A549 (cell line): ENCODE measurements around the gene CDKN2AIPNL. TPM values are rescaled to one million over a fixed set of nuclear protein-coding genes. Genes with fewer than 3 reads are reported as not detected.

Experiments used
- ATAC-seq, 2 experiments: fragments of 200-7000 bp in 1 of 2; fragments of >200 bp in 1 of 2; cut with Nextera tagmentation in 1 of 2; cut with Tn5 transposase in 1 of 2; 3 replicates each; pipeline versions ENCODE4 v1.8.0 to v1.9.1; 2018 to 2020; ENCODE audit warnings: mild to moderate bottlenecking in 1 of 2, moderate library complexity in 1 of 2
- CTCF ChIA-PET: fragments of 300-600 bp; sonication (Branson Sonifier 250); formaldehyde crosslinking; extraction: SDS; loops from one replicate; lab custom pipeline; 2021; ENCODE audit warnings: antibody characterized with exemption, inconsistent platforms; lab: Yijun Ruan, JAX
- POLR2A ChIA-PET: fragments of 350-600 bp; formaldehyde crosslinking; extraction: SDS; loops from one replicate; lab custom pipeline; 2021; ENCODE audit warnings: antibody characterized with exemption, inconsistent platforms; lab: Yijun Ruan, JAX
- DNase-seq, 2 experiments: peaks; one replicate each; pipeline versions ENCODE4 v3.0.0 to v3.0.0-alpha.2; 2011 to 2016; ENCODE audit warnings: low read depth in 1 of 2, low spot score in 1 of 2
- FAIRE-seq: peaks from 2 replicates; lab custom pipeline; 2011; peaks lifted over from hg19 to GRCh38; lab: Jason Lieb, UNC
- H3K27ac ChIP-seq, 2 experiments: fragments of >200 bp; sonication (Bioruptor Twin); formaldehyde crosslinking; 3 replicates each; pipeline ENCODE4 v1.5.1; 2016 to 2017
- H3K4me1 ChIP-seq: fragments of >200 bp; sonication (Bioruptor Twin); formaldehyde crosslinking; 3 replicates; pipeline ENCODE4 v1.6.1; 2016
- H3K4me2 ChIP-seq: fragments of >200 bp; sonication (Bioruptor Twin); formaldehyde crosslinking; 3 replicates; pipeline ENCODE4 v1.6.1; 2016
- H3K4me3 ChIP-seq: fragments of >200 bp; sonication (Bioruptor Twin); formaldehyde crosslinking; 3 replicates; pipeline ENCODE4 v1.5.1; 2016
- H3K9me3 ChIP-seq: fragments of >200 bp; sonication (Bioruptor Twin); formaldehyde crosslinking; 3 replicates; pipeline ENCODE4 v1.6.1; 2016
- BHLHE40 ChIP-seq: IDR thresholded peaks from 2 replicates; pipeline ENCODE4 v1.6.1; 2012; ENCODE audit warnings: low read depth, low read length, inconsistent platforms
- CBX2 ChIP-seq: fragments of 200-600 bp; sonication (generic); IDR thresholded peaks from 2 replicates; pipeline ENCODE4 v1.6.1; 2016; ENCODE audit warnings: low read depth, mild to moderate bottlenecking, borderline replicate concordance
- CBX8 ChIP-seq: fragments of 200-600 bp; sonication (generic); IDR thresholded peaks from 2 replicates; pipeline ENCODE4 v1.6.1; 2016
- CHD2 ChIP-seq: fragments of 150-350 bp; IDR thresholded peaks from 2 replicates; pipeline ENCODE4 v1.6.1; 2014; ENCODE audit warnings: low read length; ENCODE audit not compliant: partially characterized antibody
- CHD4 ChIP-seq: fragments of 200-600 bp; sonication (generic); IDR thresholded peaks from 2 replicates; pipeline ENCODE4 v1.6.1; 2016; ENCODE audit warnings: antibody characterized with exemption, mild to moderate bottlenecking, borderline replicate concordance
- EHMT2 ChIP-seq: fragments of 200-600 bp; sonication (generic); IDR thresholded peaks from 2 replicates; pipeline ENCODE4 v1.6.1; 2016; ENCODE audit warnings: antibody characterized with exemption, low read depth, mild to moderate bottlenecking, moderate library complexity
- EP300 ChIP-seq, 2 experiments: fragments of >200 bp; sonication (Bioruptor Twin); formaldehyde crosslinking; IDR thresholded peaks; 2 replicates in 1 of 2; 3 replicates in 1 of 2; pipeline ENCODE4 v1.6.1; 2016 to 2017
- FOSL2 ChIP-seq, 2 experiments: fragments of 450-650 bp in 1 of 2; fragments of >200 bp in 1 of 2; sonication (Bioruptor Twin) in 1 of 2; formaldehyde crosslinking; IDR thresholded peaks; 2 replicates each; pipeline versions ENCODE4 v1.5.0 to v1.6.1; 2016 to 2020; ENCODE audit warnings: mild to moderate bottlenecking in 1 of 2, moderate library complexity in 1 of 2
- GATA3 ChIP-seq: IDR thresholded peaks from 2 replicates; pipeline ENCODE4 v1.6.1; 2012; ENCODE audit warnings: borderline replicate concordance
- HDAC2 ChIP-seq: fragments of 200-600 bp; sonication (generic); IDR thresholded peaks from 2 replicates; pipeline ENCODE4 v1.6.1; 2016
- HEYL ChIP-seq: fragments of 250-450 bp; sonication (Bioruptor Pico); IDR thresholded peaks from 2 replicates; pipeline ENCODE4 v1.8.0; 2021; ENCODE audit warnings: mild to moderate bottlenecking, moderate library complexity
- HOXB5 ChIP-seq: fragments of 250-450 bp; sonication (Bioruptor Pico); IDR thresholded peaks from 2 replicates; pipeline ENCODE4 v1.5.0; 2020; ENCODE audit warnings: mild to moderate bottlenecking, moderate library complexity
- JUN ChIP-seq, 2 experiments: fragments of >200 bp; sonication (Bioruptor Twin); formaldehyde crosslinking; IDR thresholded peaks; 2 replicates in 1 of 2; 3 replicates in 1 of 2; pipeline ENCODE4 v1.6.1; 2016 to 2017
- JUNB ChIP-seq: fragments of >200 bp; sonication (Bioruptor Twin); formaldehyde crosslinking; IDR thresholded peaks from 2 replicates; pipeline ENCODE4 v1.6.1; 2016
- KDM1A ChIP-seq: fragments of 200-600 bp; sonication (generic); IDR thresholded peaks from 2 replicates; pipeline ENCODE4 v1.6.1; 2016; ENCODE audit warnings: low read depth, mild to moderate bottlenecking
- KDM5A ChIP-seq: fragments of 200-600 bp; sonication (generic); IDR thresholded peaks from 2 replicates; pipeline ENCODE4 v1.6.1; 2016; ENCODE audit warnings: antibody characterized with exemption, mild to moderate bottlenecking
- MAFK ChIP-seq: fragments of 450-650 bp; IDR thresholded peaks from 2 replicates; pipeline ENCODE4 v1.6.1; 2014; ENCODE audit not compliant: partially characterized antibody
- MAZ ChIP-seq: fragments of 150-350 bp; IDR thresholded peaks from 2 replicates; pipeline ENCODE4 v1.6.1; 2014; ENCODE audit warnings: antibody characterized with exemption, low read depth, low read length, borderline replicate concordance
- MYC ChIP-seq: IDR thresholded peaks from 2 replicates; pipeline ENCODE4 v1.6.1; 2012; ENCODE audit warnings: mild to moderate bottlenecking, inconsistent platforms, low read length, improper control_type of control experiment, borderline replicate concordance
- NFE2L2 ChIP-seq: fragments of 150-350 bp; conservative IDR thresholded peaks from 2 replicates; pipeline ENCODE4 v1.6.1; 2014; ENCODE audit warnings: low read length
- NPAS2 ChIP-seq: fragments of 250-450 bp; sonication (Bioruptor Pico); IDR thresholded peaks from 2 replicates; pipeline ENCODE4 v1.8.0; 2022; ENCODE audit warnings: mild to moderate bottlenecking, moderate library complexity, borderline replicate concordance
- PHF8 ChIP-seq: fragments of 200-600 bp; sonication (generic); IDR thresholded peaks from 2 replicates; pipeline ENCODE4 v1.6.1; 2016; ENCODE audit warnings: low read depth, mild to moderate bottlenecking, antibody characterized with exemption, moderate library complexity, borderline replicate concordance
- POLR2A ChIP-seq: IDR thresholded peaks from 2 replicates; pipeline ENCODE4 v1.6.1; 2012; ENCODE audit warnings: mild to moderate bottlenecking, low read length
- RARB ChIP-seq: fragments of 250-450 bp; sonication (Bioruptor Pico); IDR thresholded peaks from 2 replicates; pipeline ENCODE4 v1.8.0; 2021; ENCODE audit warnings: mild to moderate bottlenecking, moderate library complexity
- RCOR1 ChIP-seq: fragments of 150-350 bp; IDR thresholded peaks from 2 replicates; pipeline ENCODE4 v1.6.1; 2014; ENCODE audit warnings: antibody characterized with exemption, low read length, low read depth
- RFX5 ChIP-seq: fragments of 450-650 bp; IDR thresholded peaks from 2 replicates; pipeline ENCODE4 v1.7.1; 2014; ENCODE audit warnings: antibody characterized with exemption, mild to moderate bottlenecking, moderate library complexity
- RNF2 ChIP-seq: fragments of 200-600 bp; sonication (generic); IDR thresholded peaks from 2 replicates; pipeline ENCODE4 v1.6.1; 2016; ENCODE audit warnings: low read depth, mild to moderate bottlenecking, antibody characterized with exemption, moderate library complexity, borderline replicate concordance
- SREBF2 ChIP-seq: fragments of 450-650 bp; IDR thresholded peaks from 2 replicates; pipeline ENCODE4 v1.6.1; 2014; ENCODE audit warnings: mild to moderate bottlenecking, moderate library complexity
- TFCP2L1 ChIP-seq: fragments of 250-450 bp; sonication (Bioruptor Pico); IDR thresholded peaks from 2 replicates; pipeline ENCODE4 v1.5.0; 2021; ENCODE audit warnings: mild to moderate bottlenecking
- TP53 ChIP-seq: fragments of 250-450 bp; sonication (Bioruptor Pico); IDR thresholded peaks from 2 replicates; pipeline ENCODE4 v1.5.0; 2021; ENCODE audit warnings: mild to moderate bottlenecking, moderate library complexity
- ZC3H11A ChIP-seq: fragments of 450-650 bp; IDR thresholded peaks from 2 replicates; pipeline ENCODE4 v1.6.1; 2014; ENCODE audit warnings: antibody characterized with exemption, mild to moderate bottlenecking
- ZFP36 ChIP-seq: fragments of 450-650 bp; IDR thresholded peaks from 2 replicates; pipeline ENCODE4 v1.6.1; 2014; ENCODE audit warnings: borderline replicate concordance; ENCODE audit not compliant: partially characterized antibody
- ZNF302 ChIP-seq: fragments of 250-450 bp; sonication (Bioruptor Pico); IDR thresholded peaks from 2 replicates; pipeline ENCODE4 v1.9.0; 2021; ENCODE audit warnings: inconsistent platforms, mild to moderate bottlenecking, moderate library complexity
- WGBS: methylation state at CpG from one replicate; pipeline ENCODE4 v1.1.6; 2017; ENCODE audit errors: missing lambda C conversion rate; 5-methylcytosine and 5-hydroxymethylcytosine counted together
- polyA minus RNA-seq: library from RNA; depleted of rRNA, polyadenylated mRNA; stranded (reverse); fragments of >200 nt; gene quantifications from 2 replicates; pipeline ENCODE4 v1.2.3, GENCODE V29; 2011; rRNA and poly(A)+ RNA removed
- polyA plus RNA-seq, 4 experiments: library from polyadenylated mRNA; depleted of rRNA in 3 of 4; stranded (reverse); fragments of >200 nt; fragmentation: RNase III in 1 of 4; extraction: RNeasy Plus Mini Kit Qiagen cat#74134 plus additional on column Dnase treatment in 1 of 4; gene quantifications; 2 replicates in 3 of 4; 3 replicates in 1 of 4; pipeline ENCODE4 v1.2.3, GENCODE V29; 2011 to 2017
- TF ChIP-seq, protein P1 (sequence below): fragments of >200 bp; sonication (Bioruptor Twin); formaldehyde crosslinking; IDR thresholded peaks from 2 replicates; pipeline ENCODE4 v1.6.1; 2016
- TF ChIP-seq, protein P2 (sequence below): fragments of 250-450 bp; sonication (Bioruptor Pico); IDR thresholded peaks from 2 replicates; pipeline ENCODE4 v1.5.0; 2021; ENCODE audit warnings: mild to moderate bottlenecking, moderate library complexity, borderline replicate concordance
- TF ChIP-seq, protein P3 (sequence below): IDR thresholded peaks from 2 replicates; pipeline ENCODE4 v1.6.1; 2012
- TF ChIP-seq, protein P4 (sequence below): fragments of 450-650 bp; IDR thresholded peaks from 2 replicates; pipeline ENCODE4 v1.6.1; 2014; ENCODE audit warnings: antibody characterized with exemption

The CDKN2AIPNL gene, protein sequence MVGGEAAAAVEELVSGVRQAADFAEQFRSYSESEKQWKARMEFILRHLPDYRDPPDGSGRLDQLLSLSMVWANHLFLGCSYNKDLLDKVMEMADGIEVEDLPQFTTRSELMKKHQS
- polyA plus RNA-seq (2011; rRNA removed) = 42.4 and 49.9 TPM in 2 replicates
- 29.8 and 37.9 TPM in 2 replicates for polyA plus RNA-seq (2012; cell fraction: cytosol; rRNA removed)
- 9.4 and 13.6 TPM in 2 replicates for polyA plus RNA-seq (2012; cell fraction: nucleus; rRNA removed)
- polyA plus RNA-seq (2017; fragmentation: RNase III; extraction: RNeasy Plus Mini Kit Qiagen cat#74134 plus additional on column Dnase treatment) = 44.7 to 48.0 TPM (median 44.9 TPM) in 3 replicates
- 8.5 and 9.5 TPM in 2 replicates for polyA minus RNA-seq

DNA sequence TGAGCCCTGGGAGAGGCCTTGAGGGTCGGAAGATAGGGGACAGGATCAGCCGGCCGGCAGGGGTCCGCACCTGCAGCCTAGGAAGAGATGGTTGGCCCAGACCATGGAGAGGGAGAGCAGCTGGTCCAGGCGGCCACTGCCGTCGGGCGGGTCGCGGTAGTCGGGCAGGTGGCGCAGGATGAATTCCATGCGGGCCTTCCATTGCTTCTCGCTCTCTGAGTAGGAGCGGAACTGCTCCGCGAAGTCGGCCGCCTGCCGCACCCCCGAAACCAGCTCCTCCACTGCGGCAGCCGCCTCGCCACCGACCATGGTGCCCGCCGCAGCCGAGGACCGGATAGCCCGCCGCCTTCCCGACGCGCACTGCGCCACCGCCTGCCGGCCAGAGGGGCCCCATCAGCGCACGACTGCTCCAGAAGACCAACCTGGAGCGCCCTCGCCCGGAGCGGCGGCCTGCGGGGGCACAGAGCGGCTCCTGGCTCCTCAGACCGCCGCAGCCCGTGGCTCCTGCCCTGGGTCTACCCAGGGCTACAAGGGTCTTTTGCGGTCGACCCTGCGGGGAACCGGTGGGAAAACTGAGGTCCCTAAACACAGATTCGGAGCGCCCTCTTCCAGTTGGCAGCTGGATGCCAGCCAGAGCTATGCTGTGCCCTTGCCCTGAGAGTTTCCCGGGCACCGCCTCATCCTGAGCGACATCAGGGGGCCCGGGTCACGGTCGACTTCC is at the start of gene CDKN2AIPNL:
CDKN2AIPNL (minus strand) TSS at position 336 of the 721 bp plus-strand sequence; CDS start at position 309, 27 bp downstream.
- CTCF ChIA-PET = interaction anchor here (0.6 to 10.0 kb wide), 56 partner anchors 9 to 198 kb away, joined by 3 to 103 read pairs (median 5); partner anchors contain the start of genes JADE2 and UBE2B
- POLR2A ChIA-PET = interaction anchor here (0.5 to 2.5 kb wide), 15 partner anchors 16 to 492 kb away, joined by 3 to 23 read pairs (median 5); partner anchors contain the start of genes JADE2 and UBE2B
- TF ChIP-seq SREBF2 (no peak), POLR2A (peak; percentile 83), MAZ (peak; percentile 53; the same call in 1 of the 2 replicates), RNF2 (no peak), ZNF302 (no peak), ZC3H11A (no peak), RFX5 (no peak), JUN (IDR thresholded peaks at IDR 0.05) (peak; percentile 86 to 97), CBX8 (no peak), JUNB (no peak), NFE2L2 (no peak), TP53 (CRISPR knock-in tag) (no peak), PHF8 (peak; percentile 81), NPAS2 (CRISPR knock-in tag) (no peak), ZFP36 (no peak), CBX2 (no peak), EHMT2 (no peak), RCOR1 (no peak), CHD2 (no peak), FOSL2 (IDR thresholded peaks at IDR 0.05) (no peak), FOSL2 (CRISPR knock-in tag; IDR thresholded peaks at IDR 0.05) (peak; percentile 64), HEYL (CRISPR knock-in tag) (no peak), MYC (no peak), RARB (CRISPR knock-in tag) (no peak), EP300 (IDR thresholded peaks at IDR 0.05) (no peak), HOXB5 (no peak), KDM1A (no peak), BHLHE40 (0 out of 2 replicates have a peak, but pooled peaks have one; percentile 13), TFCP2L1 (CRISPR knock-in tag) (0 out of 2 replicates have a peak, but pooled peaks have one; percentile 24), MAFK (no peak), HDAC2 (no peak), CHD4 (no peak), KDM5A (peak; percentile 61), GATA3 (peak; percentile 18; the same call in 1 of the 2 replicates)
- TF ChIP-seq, protein P1, sequence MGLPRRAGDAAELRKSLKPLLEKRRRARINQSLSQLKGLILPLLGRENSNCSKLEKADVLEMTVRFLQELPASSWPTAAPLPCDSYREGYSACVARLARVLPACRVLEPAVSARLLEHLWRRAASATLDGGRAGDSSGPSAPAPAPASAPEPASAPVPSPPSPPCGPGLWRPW = no peak
- TF ChIP-seq, protein P2, sequence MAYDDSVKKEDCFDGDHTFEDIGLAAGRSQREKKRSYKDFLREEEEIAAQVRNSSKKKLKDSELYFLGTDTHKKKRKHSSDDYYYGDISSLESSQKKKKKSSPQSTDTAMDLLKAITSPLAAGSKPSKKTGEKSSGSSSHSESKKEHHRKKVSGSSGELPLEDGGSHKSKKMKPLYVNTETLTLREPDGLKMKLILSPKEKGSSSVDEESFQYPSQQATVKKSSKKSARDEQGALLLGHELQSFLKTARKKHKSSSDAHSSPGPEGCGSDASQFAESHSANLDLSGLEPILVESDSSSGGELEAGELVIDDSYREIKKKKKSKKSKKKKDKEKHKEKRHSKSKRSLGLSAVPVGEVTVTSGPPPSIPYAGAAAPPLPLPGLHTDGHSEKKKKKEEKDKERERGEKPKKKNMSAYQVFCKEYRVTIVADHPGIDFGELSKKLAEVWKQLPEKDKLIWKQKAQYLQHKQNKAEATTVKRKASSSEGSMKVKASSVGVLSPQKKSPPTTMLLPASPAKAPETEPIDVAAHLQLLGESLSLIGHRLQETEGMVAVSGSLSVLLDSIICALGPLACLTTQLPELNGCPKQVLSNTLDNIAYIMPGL (CRISPR knock-in tag) = peak; percentile 87; the same call in 1 of the 2 replicates
- TF ChIP-seq, protein P3, sequence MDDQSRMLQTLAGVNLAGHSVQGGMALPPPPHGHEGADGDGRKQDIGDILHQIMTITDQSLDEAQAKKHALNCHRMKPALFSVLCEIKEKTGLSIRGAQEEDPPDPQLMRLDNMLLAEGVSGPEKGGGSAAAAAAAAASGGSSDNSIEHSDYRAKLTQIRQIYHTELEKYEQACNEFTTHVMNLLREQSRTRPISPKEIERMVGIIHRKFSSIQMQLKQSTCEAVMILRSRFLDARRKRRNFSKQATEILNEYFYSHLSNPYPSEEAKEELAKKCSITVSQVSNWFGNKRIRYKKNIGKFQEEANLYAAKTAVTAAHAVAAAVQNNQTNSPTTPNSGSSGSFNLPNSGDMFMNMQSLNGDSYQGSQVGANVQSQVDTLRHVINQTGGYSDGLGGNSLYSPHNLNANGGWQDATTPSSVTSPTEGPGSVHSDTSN = peak; percentile 49
- TF ChIP-seq, protein P4, sequence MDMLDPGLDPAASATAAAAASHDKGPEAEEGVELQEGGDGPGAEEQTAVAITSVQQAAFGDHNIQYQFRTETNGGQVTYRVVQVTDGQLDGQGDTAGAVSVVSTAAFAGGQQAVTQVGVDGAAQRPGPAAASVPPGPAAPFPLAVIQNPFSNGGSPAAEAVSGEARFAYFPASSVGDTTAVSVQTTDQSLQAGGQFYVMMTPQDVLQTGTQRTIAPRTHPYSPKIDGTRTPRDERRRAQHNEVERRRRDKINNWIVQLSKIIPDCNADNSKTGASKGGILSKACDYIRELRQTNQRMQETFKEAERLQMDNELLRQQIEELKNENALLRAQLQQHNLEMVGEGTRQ = no peak

More for the DNA sequence above, at the start of gene CDKN2AIPNL:
- peak; percentile 99 for ATAC-seq
- H3K27ac ChIP-seq = peak within 1 kb of the TSS; percentile 93 to 94
- H3K4me3 ChIP-seq = peak within 1 kb of the TSS; percentile 61
- H3K4me1 ChIP-seq = peaks cover 36% of the 10 kb centered on the region
- H3K4me2 ChIP-seq = peak within 1 kb of the TSS; percentile 94
- 3% methylated on average over 6 of the region's 61 CpGs for WGBS
- peak; percentile 88 to 94 for DNase-seq
- H3K9me3 ChIP-seq = no peaks in the 10 kb centered on the region
- no peak for FAIRE-seq
